ENCODE results near the gene RCC1. TPM values are rescaled to one million over a fixed set of nuclear protein-coding genes. Genes with fewer than 3 reads are reported as not detected.
A peak's percentile ranks its signal among the peaks of the same experiment; 100 is the strongest.
"Not testable (repeated sequence)": the region's sequence is repeated elsewhere in the genome, so short reads cannot be mapped to it uniquely, and the experiment has no call there.

RCC1 gene, protein sequence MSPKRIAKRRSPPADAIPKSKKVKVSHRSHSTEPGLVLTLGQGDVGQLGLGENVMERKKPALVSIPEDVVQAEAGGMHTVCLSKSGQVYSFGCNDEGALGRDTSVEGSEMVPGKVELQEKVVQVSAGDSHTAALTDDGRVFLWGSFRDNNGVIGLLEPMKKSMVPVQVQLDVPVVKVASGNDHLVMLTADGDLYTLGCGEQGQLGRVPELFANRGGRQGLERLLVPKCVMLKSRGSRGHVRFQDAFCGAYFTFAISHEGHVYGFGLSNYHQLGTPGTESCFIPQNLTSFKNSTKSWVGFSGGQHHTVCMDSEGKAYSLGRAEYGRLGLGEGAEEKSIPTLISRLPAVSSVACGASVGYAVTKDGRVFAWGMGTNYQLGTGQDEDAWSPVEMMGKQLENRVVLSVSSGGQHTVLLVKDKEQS
- 46.8 TPM for polyA plus RNA-seq (2013, experiment 1 of 2; ENCODE audit: insufficient read length)
- polyA plus RNA-seq (2013, experiment 2 of 2; ENCODE audit: insufficient read length) = 48.8 TPM

GRCh38 chr1:28505406-28506187 is at the start of gene RCC1:
RCC1 (plus strand) TSS chr1:28506043; CDS start chr1:28529867, 23,824 bp downstream.
- DNase-seq = peak; percentile 99

DNA sequence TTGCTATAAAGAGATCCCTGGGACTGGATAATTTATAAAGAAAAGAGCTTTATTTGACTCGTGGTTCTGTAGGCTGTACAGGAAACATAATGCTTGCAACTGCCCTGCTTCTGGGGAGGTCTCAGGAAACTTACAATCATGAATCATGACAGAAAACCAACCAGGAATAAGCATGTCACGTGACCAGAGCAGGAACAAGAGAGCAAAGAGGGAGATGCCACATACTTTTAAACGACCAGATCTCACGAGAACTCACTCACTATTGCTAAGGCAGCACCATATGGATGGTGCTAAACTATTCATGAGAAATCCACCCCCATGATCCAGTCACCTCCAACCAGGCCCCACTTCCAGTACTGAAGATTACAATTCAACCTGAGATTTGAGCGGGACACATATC is 49.8 kb upstream of the RCC1 start:
- DNase-seq = peak; percentile 81

- DNase-seq = no peak
These were observed 48.2 kb upstream of the RCC1 start for GRCh38 chr1:28457678-28458077.

DNA sequence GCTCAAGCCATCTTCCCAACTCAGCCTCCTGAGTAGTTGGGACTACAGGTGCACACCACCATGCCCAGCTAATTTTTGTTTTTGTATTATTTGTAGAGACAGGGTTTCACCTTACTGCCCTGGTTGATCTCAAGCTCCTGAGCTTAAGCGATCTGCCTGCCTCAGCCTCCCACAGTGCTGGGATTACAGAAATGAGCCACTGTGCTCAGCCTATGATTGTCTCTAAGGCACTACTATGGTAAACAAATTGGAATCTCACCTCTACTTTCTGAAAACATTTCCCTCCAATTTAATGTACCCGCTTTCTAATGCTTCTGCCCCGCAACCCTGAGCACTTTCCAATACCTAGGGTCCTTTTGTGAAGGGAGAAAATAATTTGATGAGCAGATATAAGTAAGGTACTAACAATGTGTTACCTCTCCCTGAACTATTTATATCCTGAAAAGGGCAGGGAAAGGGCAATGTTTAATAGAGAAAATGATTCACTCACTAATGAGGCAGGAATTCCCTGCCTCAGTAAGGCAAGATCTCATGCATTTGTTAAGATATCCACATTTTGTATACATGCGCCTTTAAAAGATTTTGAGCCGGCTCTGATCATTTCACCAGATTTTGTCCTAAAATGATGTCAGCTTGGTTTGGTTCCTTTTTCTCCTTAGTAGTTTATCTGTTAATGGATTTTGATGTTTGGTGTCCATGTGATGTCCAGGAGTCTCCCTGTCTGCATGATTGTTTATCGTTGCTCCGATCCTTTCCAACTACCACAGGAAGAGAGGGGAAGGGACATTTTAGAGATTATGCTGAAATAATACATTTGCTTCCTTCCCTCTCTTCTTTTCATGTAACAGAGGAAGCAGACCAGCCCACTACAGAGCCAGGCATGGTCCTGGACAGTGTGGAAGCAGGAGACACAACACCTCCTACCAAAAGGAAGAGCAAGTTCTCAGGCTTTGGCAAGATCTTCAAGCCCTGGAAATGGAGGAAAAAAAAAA is 47.3 kb upstream of the RCC1 start:
- DNase-seq = no peak

DNA sequence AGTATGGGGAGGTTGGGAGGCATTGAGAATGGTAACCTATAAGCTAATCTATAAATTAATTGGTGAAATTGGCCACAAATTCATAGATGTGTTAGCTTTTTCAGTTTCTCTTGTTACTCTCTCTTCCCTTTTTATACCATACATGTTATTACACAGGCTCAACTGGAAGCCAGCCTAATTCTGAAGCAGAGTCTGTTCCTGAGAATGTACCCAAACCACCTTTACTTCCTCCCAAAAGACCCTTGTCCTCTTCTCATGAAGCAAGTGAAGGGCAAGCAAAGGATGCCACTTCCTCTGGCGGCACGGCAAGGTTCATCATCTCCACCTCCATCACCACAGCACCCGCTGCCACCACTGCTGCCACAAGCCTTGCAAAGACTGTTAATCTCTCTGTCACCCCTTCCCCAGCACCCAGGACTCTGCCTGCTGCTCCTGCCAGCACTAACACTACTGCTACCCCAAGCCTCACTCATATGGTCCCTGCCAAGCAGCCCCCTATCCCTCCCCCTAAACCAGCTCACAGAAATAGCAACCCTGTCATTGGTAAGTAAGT is 39.5 kb upstream of the RCC1 start:
- DNase-seq = no peak

DNA sequence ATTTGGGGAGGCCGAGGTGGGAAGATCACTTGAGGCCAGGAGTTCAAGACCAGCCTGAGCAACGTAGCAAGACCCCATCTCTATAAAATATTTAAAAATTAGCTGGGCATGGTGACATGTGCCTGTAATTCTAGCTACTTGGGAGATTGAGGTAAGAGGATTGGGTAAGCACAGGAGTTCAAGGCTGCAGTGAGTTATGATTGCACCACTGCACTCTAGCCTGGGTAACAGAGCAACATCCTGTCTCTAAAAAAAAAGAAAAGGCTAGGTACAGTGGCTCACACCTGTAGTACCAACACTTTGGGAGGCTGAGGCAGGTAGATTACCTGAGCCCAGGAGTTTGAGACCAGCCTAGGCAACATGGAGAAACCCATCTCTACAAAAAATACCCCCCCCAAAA is 35.7 kb upstream of the RCC1 start:
- no peak for DNase-seq

DNA sequence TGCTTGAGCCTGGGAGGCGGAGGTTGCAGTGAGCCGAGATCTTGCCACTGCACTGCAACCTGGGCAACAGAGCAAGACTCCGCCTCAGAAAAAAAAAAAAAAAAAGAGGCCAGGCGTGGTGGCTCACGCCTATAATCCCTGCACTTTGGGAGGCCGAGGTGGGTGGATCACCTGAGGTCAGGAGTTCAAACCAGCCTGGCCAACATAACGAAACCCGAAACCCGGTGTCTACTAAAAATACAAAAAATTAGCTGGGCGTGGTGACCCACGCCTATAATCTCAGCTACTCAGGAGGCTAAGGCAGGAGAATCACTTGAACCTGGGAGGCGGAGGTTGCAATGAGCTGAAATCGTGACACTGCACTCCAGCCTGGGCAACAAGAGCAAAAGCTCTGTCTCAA is 26.3 kb upstream of the RCC1 start:
- not testable (repeated sequence) for DNase-seq

GRCh38 chr1:28480308-28480707 is 25.5 kb upstream of the RCC1 start:
- DNase-seq = no peak

- no peak for DNase-seq
These were observed 23.7 kb upstream of the RCC1 start for GRCh38 chr1:28482138-28482537.

GRCh38 chr1:28482702-28483101 is 23.1 kb upstream of the RCC1 start:
- DNase-seq = no peak

DNA sequence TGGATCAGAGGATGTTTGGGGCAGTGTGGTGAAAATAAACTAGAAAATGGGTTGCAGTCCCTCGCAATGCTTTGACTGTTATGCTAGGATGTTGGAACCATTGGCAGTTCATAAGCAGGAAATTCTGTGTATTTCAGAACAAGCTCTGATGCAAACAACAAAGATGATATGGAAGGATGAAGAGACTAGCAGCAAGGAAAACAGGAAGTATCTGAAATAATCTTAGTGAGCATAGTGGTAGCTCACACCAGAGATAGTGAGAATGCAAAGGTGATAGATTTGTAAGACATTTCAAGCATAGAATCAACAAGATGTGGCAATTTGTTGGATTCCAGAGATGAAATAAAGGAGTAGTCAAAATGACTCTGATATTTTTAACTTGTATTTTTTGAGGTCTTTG is 11.1 kb upstream of the RCC1 start:
- no peak for DNase-seq

DNA sequence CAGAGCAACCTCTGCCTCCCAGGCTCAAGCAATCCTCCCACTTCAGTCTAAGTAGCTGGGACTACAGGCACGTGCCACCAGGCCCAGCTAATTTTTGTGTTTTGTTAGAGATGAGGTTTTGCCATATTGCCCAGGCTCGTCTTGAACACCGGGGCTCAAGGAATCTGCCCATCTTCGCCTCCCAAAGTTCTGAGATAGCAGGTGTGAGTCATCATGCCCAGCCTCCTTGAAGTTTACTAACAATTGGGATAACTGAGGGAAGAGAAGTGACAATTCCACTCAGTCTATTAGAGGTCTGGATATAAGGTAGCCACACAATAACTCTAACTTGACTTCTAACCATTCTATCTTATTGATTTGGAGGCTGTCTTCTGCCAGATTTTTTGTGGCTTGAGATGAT is 6.3 kb upstream of the RCC1 start:
- DNase-seq = no peak

DNA sequence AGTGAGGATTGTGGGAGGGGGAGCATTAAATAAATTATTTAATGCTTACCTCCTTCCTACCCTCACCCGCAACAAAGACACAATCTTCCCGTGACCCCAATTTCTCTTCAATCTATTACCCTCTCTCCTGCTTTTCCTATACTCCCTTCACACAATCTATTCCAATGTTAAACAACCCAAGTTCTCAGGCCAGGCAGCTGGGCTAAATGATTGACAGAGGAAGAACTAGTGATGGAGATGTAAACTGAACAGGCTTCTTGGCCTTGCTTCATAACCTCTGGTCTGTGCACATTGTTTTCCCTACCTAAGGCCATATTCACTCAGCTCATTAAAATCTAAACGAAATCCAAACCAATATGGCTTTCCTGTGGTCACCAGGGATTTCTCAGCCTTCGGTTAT is 3.9 kb upstream of the RCC1 start:
- DNase-seq = no peak

DNA sequence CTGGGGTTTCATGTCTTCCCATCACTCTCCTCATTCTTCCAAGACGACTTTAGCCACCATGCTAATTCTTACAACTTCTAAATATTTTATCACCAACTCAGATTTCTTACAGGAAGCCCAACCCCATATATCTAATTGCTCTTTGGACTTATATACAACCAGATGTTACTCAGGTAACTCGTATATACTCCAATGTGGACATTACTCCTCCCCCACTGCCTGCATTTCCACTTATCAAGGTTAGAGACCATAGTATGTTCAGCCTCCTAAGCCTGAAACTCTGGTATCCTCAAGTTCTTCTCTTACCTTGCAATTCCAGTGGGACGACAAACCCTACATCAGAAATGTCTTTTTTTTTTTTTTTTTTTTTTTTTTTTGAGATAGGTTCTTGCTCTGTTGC is 2.7 kb upstream of the RCC1 start:
- no peak for DNase-seq

GRCh38 chr1:28506907-28507246 is 1.0 kb downstream of the RCC1 start:
- no peak for DNase-seq

- peak; percentile 31 for DNase-seq
These were observed 1.4 kb downstream of the RCC1 start for GRCh38 chr1:28507247-28507645.

DNA sequence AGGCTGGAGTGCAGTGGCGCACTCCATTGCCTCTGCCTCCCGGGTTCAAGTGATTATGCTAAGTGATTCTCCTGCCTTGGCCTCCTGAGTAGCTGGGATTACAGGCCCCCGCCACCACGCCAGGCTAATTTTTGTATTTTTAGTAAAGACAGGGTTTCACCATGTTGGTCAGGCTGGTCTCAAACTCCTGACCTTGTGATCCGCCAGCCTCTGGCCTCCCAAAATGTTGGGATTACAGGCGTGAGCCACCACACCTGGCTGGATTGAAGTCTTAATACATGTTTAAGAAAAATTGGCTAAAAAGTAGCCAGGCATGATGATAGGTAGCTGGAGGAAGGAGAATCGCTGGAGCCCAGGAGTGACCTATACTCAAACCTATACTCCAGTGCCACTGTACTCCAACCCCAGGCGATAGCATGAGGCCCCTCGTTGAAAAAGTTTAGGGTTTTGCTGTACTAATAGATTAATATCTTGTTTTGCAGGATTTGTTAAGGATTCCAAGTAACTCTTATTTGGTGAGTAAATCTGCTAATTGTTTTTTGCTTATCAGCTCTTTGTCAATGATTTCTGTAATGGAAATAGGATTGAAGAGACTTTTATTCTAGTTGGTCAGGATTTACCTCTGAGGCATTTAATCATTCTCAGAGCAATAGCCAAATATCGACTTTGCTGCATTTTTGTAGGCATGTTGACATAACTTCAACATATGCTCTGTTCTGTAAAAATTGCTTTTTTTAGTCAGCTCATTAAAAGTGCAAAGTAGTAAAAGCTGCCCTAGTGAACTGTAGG is 2.0 kb downstream of the RCC1 start:
- peak; percentile 4 for DNase-seq

DNA sequence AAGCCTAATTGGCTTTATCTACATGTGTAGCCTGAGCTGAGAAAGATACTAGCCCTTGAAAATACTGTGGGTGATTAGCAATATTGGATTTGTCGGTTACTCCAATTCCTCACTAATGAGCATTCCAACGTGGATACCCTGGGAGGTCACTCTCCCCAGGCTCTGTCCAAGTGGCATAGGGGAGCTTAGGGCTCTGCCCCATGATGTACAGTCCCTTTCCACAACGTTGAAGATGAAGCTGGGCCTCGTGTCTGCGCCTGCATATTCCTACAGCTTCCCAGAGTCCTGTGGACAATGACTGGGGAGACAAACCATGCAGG is 2.6 kb downstream of the RCC1 start:
- peak; percentile 43 for DNase-seq

GRCh38 chr1:28509705-28510272 is 3.9 kb downstream of the RCC1 start:
- DNase-seq = peak; percentile 33

GRCh38 chr1:28510273-28510969 is 4.6 kb downstream of the RCC1 start:
- DNase-seq = peak; percentile 59

Data from fibroblast of skin of abdomen (primary cell).